Brain microvascular endothelial cell (primary cell): ENCODE measurements around the gene NLRC4.

Experiments
- DNase-seq: peaks from one replicate; pipeline ENCODE4 v3.0.0-alpha.2; 2020
- H3K27ac ChIP-seq: fragments of 250-450 bp; sonication (Bioruptor Pico); 2 replicates; pipeline ENCODE4 v1.5.1; 2020; ENCODE audit warnings: mild to moderate bottlenecking, moderate library complexity
- H3K27me3 ChIP-seq: fragments of 250-450 bp; sonication (Bioruptor Pico); replicated peaks from 2 replicates; pipeline ENCODE4 v1.5.1; 2020; ENCODE audit warnings: mild to moderate bottlenecking
- H3K36me3 ChIP-seq: fragments of 250-450 bp; sonication (Bioruptor Pico); replicated peaks from 2 replicates; pipeline ENCODE4 v1.5.1; 2020; ENCODE audit warnings: mild to moderate bottlenecking
- H3K4me3 ChIP-seq: 2 replicates; pipeline ENCODE4 v1.5.1; 2011; ENCODE audit warnings: low read depth, mild to moderate bottlenecking, control low read depth, low read length, moderate library complexity
- in situ Hi-C: cut with HindIII; loops from 2 replicates; pipeline ENCODE4 v1.10.0; 2017; ENCODE audit warnings: low sequenced_read_pairs, low pct_ligation_motif_present
- TF ChIP-seq, protein P1 (sequence below): IDR thresholded peaks from 2 replicates; pipeline ENCODE4 v1.5.1; 2011; ENCODE audit warnings: low read depth, mild to moderate bottlenecking, moderate library complexity, low read length, control low read depth, inconsistent platforms; ENCODE audit errors: missing control alignments

The NLRC4 gene

DNA sequence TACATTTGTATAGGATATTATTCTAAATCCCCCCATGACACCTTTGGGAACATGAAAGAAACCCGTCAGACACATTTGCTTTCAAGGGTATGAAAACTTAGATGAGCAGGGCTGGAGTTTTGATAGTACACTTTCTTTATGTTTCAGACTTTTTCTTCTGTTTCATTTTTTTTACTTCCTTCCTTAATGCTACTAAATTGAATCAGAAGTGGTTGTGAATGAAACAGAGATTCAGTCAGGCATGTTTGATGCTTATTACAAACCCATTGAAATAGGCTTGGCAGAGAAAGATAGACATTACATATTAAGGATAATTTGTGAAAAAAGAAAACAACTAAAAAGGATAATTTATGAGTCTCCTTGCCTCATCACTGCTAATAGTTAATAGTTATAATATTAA lies 72.3 kb downstream of the NLRC4 start:
- no peak overlapping the region for H3K27ac ChIP-seq
- DNase-seq: no peak
- peaks cover 13% of the 10 kb centered on the region for H3K36me3 ChIP-seq
- in situ Hi-C loops: no loop called here
- H3K27me3 ChIP-seq: no peaks in the 10 kb centered on the region
- TF ChIP-seq, protein P1, sequence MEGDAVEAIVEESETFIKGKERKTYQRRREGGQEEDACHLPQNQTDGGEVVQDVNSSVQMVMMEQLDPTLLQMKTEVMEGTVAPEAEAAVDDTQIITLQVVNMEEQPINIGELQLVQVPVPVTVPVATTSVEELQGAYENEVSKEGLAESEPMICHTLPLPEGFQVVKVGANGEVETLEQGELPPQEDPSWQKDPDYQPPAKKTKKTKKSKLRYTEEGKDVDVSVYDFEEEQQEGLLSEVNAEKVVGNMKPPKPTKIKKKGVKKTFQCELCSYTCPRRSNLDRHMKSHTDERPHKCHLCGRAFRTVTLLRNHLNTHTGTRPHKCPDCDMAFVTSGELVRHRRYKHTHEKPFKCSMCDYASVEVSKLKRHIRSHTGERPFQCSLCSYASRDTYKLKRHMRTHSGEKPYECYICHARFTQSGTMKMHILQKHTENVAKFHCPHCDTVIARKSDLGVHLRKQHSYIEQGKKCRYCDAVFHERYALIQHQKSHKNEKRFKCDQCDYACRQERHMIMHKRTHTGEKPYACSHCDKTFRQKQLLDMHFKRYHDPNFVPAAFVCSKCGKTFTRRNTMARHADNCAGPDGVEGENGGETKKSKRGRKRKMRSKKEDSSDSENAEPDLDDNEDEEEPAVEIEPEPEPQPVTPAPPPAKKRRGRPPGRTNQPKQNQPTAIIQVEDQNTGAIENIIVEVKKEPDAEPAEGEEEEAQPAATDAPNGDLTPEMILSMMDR: no peak
- no peak overlapping the region for H3K4me3 ChIP-seq

- in situ Hi-C loops: no loop called here
- Histone ChIP-seq H3K27ac (no peak overlapping the region), H3K4me3 (no peak overlapping the region), H3K27me3 (no peaks in the 10 kb centered on the region), H3K36me3 (peaks cover 13% of the 10 kb centered on the region)
- TF ChIP-seq, protein P1: no peak
- DNase-seq: no peak
These were observed 75.7 kb downstream of the NLRC4 start for GRCh38 chr2:32189011-32189410.

GRCh38 chr2:32182667-32183066 lies 82.0 kb downstream of the NLRC4 start:
- no peak for DNase-seq
- in situ Hi-C loops: no loop called here
- no peak overlapping the region for H3K4me3 ChIP-seq
- H3K27me3 ChIP-seq: no peaks in the 10 kb centered on the region
- peaks cover 19% of the 10 kb centered on the region for H3K36me3 ChIP-seq
- TF ChIP-seq, protein P1: no peak
- no peak overlapping the region for H3K27ac ChIP-seq
